IMR-90 (cell line): ENCODE measurements around the gene RPTOR. TPM values are rescaled to one million over a fixed set of nuclear protein-coding genes. Genes with fewer than 3 reads are reported as not detected.

Source experiments
- ATAC-seq: fragments of 200-7000 bp; cut with Tn5 transposase; 2 replicates; pipeline ENCODE4 v1.9.1; 2020; ENCODE audit warnings: low read depth, mild to moderate bottlenecking, moderate library complexity
- BruUV-seq: library from RNA; stranded (reverse); fragments of 400-500 nt; replicated peaks from 2 replicates; lab custom pipeline; 2021; lab: Mats Ljungman, UMichigan
- CTCF ChIA-PET: fragments of 300-600 bp; formaldehyde crosslinking; extraction: SDS; loops from one replicate; lab custom pipeline; 2021; ENCODE audit warnings: antibody characterized with exemption; lab: Yijun Ruan, JAX
- POLR2A ChIA-PET: fragments of 300-600 bp; sonication (Branson Sonifier 250); formaldehyde crosslinking; loops from one replicate; lab custom pipeline; 2022; ENCODE audit warnings: antibody characterized with exemption; ENCODE audit not compliant: unreplicated experiment; lab: Charles Lee
- DNase-seq: peaks from one replicate; pipeline ENCODE4 v3.0.0; 2013
- H2AFZ ChIP-seq: replicated peaks from 2 replicates; pipeline ENCODE3; 2013; ENCODE audit warnings: low read length, mild to moderate bottlenecking; ENCODE audit not compliant: poor library complexity
- H2AK5ac ChIP-seq: 2 replicates; pipeline ENCODE4 v1.6.1; 2013; ENCODE audit warnings: low read depth, low read length, inconsistent platforms
- H2AK9ac ChIP-seq: replicated peaks from 2 replicates; pipeline ENCODE3; 2013; ENCODE audit warnings: mild to moderate bottlenecking, low read depth, low read length, moderate library complexity; ENCODE audit not compliant: poor library complexity
- H2BK120ac ChIP-seq: 2 replicates; pipeline ENCODE4 v1.6.1; 2013; ENCODE audit warnings: low read depth, low read length, inconsistent platforms
- H2BK15ac ChIP-seq: 3 replicates; pipeline ENCODE4 v1.6.1; 2013; ENCODE audit warnings: low read depth, low read length, inconsistent platforms
- H2BK20ac ChIP-seq: 2 replicates; pipeline ENCODE4 v1.6.1; 2013; ENCODE audit warnings: low read depth, mild to moderate bottlenecking, inconsistent platforms, low read length, moderate library complexity
- H2BK5ac ChIP-seq: 2 replicates; pipeline ENCODE4 v1.6.1; 2013; ENCODE audit warnings: mild to moderate bottlenecking, low read depth, low read length, inconsistent platforms; ENCODE audit not compliant: poor library complexity, severe bottlenecking
- H3K14ac ChIP-seq: replicated peaks from 2 replicates; pipeline ENCODE4 v1.6.1; 2013; ENCODE audit warnings: low read depth, low read length, inconsistent platforms
- H3K18ac ChIP-seq: 2 replicates; pipeline ENCODE4 v1.6.1; 2013; ENCODE audit warnings: low read depth, low read length, control low read depth
- H3K23ac ChIP-seq: 2 replicates; pipeline ENCODE4 v1.6.1; 2013; ENCODE audit warnings: low read depth, low read length, inconsistent platforms
- H3K27ac ChIP-seq: 2 replicates; pipeline ENCODE4 v1.5.1; 2013; ENCODE audit warnings: mild to moderate bottlenecking, control low read depth, low read length; ENCODE audit not compliant: insufficient read depth
- H3K27me3 ChIP-seq: 2 replicates; pipeline ENCODE4 v1.6.1; 2013; ENCODE audit warnings: low read length; ENCODE audit not compliant: control insufficient read depth, insufficient read depth
- H3K36me3 ChIP-seq: 2 replicates; pipeline ENCODE4 v1.6.1; 2013; ENCODE audit warnings: low read length, mixed read lengths; ENCODE audit not compliant: control insufficient read depth, insufficient read depth
- H3K4ac ChIP-seq: 2 replicates; pipeline ENCODE4 v1.6.1; 2013; ENCODE audit warnings: low read depth, low read length, inconsistent platforms
- H3K4me1 ChIP-seq: 2 replicates; pipeline ENCODE4 v1.6.1; 2013; ENCODE audit warnings: low read length, mixed read lengths; ENCODE audit not compliant: control insufficient read depth, insufficient read depth
- H3K4me2 ChIP-seq: 2 replicates; pipeline ENCODE4 v1.6.1; 2013; ENCODE audit warnings: low read depth, mild to moderate bottlenecking, control low read depth, low read length, moderate library complexity
- H3K4me3 ChIP-seq: 2 replicates; pipeline ENCODE4 v1.5.1; 2013; ENCODE audit warnings: low read depth, mild to moderate bottlenecking, control low read depth, low read length, moderate library complexity; ENCODE audit not compliant: insufficient read depth
- H3K56ac ChIP-seq: 2 replicates; pipeline ENCODE4 v1.6.1; 2013; ENCODE audit warnings: low read length, inconsistent platforms; ENCODE audit not compliant: insufficient read depth; ENCODE audit errors: extremely low read depth
- H3K79me1 ChIP-seq, 2 experiments: 2 replicates each; pipeline ENCODE4 v1.6.1; 2013; ENCODE audit warnings: low read length in 2 of 2, inconsistent platforms in 1 of 2, low read depth in 1 of 2
- H3K9ac ChIP-seq: 2 replicates; pipeline ENCODE4 v1.6.1; 2013; ENCODE audit warnings: low read depth, low read length, control low read depth
- H3K9me1 ChIP-seq: 2 replicates; pipeline ENCODE4 v1.6.1; 2013; ENCODE audit warnings: low read length, inconsistent platforms; ENCODE audit not compliant: insufficient read depth
- H3K9me3 ChIP-seq: 2 replicates; pipeline ENCODE4 v1.6.1; 2013; ENCODE audit warnings: low read length; ENCODE audit not compliant: control insufficient read depth, insufficient read depth
- H4K20me1 ChIP-seq: 2 replicates; pipeline ENCODE4 v1.6.1; 2013; ENCODE audit warnings: low read length, inconsistent platforms; ENCODE audit not compliant: insufficient read depth
- H4K5ac ChIP-seq: 2 replicates; pipeline ENCODE4 v1.6.1; 2013; ENCODE audit warnings: mild to moderate bottlenecking, low read depth, low read length, control low read depth
- H4K8ac ChIP-seq, 2 experiments: 2 replicates each; pipeline ENCODE4 v1.6.1; 2013; ENCODE audit warnings: low read depth in 2 of 2, low read length in 2 of 2, control low read depth in 1 of 2, inconsistent platforms in 1 of 2
- H4K91ac ChIP-seq: 2 replicates; pipeline ENCODE4 v1.6.1; 2013; ENCODE audit warnings: low read depth, low read length, inconsistent platforms; ENCODE audit not compliant: insufficient read depth
- BHLHE40 ChIP-seq: fragments of 150-350 bp; IDR thresholded peaks from 2 replicates; pipeline ENCODE4 v1.6.1; 2016; ENCODE audit warnings: mild to moderate bottlenecking, low read depth, low read length
- CHD1 ChIP-seq: IDR thresholded peaks from 2 replicates; pipeline ENCODE4 v1.6.1; 2012; ENCODE audit warnings: low read depth, low read length, improper control_type of control experiment
- CTCF ChIP-seq: conservative IDR thresholded peaks from 2 replicates; pipeline ENCODE4 v1.5.1; 2012; ENCODE audit warnings: mild to moderate bottlenecking, low read depth, low read length, improper control_type of control experiment
- ELK1 ChIP-seq: fragments of 150-350 bp; IDR thresholded peaks from 2 replicates; pipeline ENCODE4 v1.6.1; 2016; ENCODE audit warnings: low read depth, mild to moderate bottlenecking, low read length, moderate library complexity, borderline replicate concordance
- FOS ChIP-seq: fragments of 150-350 bp; IDR thresholded peaks from 2 replicates; pipeline ENCODE4 v1.6.1; 2016; ENCODE audit warnings: low read depth, low read length
- MAFK ChIP-seq: IDR thresholded peaks from 2 replicates; pipeline ENCODE4 v1.6.1; 2012; ENCODE audit warnings: low read depth, low read length, improper control_type of control experiment
- MAZ ChIP-seq: IDR thresholded peaks from 2 replicates; pipeline ENCODE4 v1.6.1; 2012; ENCODE audit warnings: low read depth, mild to moderate bottlenecking, low read length, improper control_type of control experiment, moderate library complexity, borderline replicate concordance
- MXI1 ChIP-seq: IDR thresholded peaks from 2 replicates; pipeline ENCODE4 v1.6.1; 2012; ENCODE audit warnings: low read depth, mild to moderate bottlenecking, low read length, moderate library complexity, borderline replicate concordance
- NFE2L2 ChIP-seq: fragments of 150-350 bp; IDR thresholded peaks from 2 replicates; pipeline ENCODE4 v1.6.1; 2016; ENCODE audit warnings: low read depth, mild to moderate bottlenecking, low read length
- POLR2A ChIP-seq: IDR thresholded peaks from 2 replicates; pipeline ENCODE4 v1.6.1; 2012; ENCODE audit warnings: mild to moderate bottlenecking, low read depth, low read length
- RAD21 ChIP-seq: IDR thresholded peaks from 2 replicates; pipeline ENCODE4 v1.6.1; 2012; ENCODE audit warnings: low read length, improper control_type of control experiment
- RCOR1 ChIP-seq: IDR thresholded peaks from 2 replicates; pipeline ENCODE4 v1.6.1; 2012; ENCODE audit warnings: mild to moderate bottlenecking, low read length, improper control_type of control experiment; ENCODE audit not compliant: insufficient replicate concordance
- RFX5 ChIP-seq: IDR thresholded peaks from 2 replicates; pipeline ENCODE4 v1.8.0; 2012; ENCODE audit warnings: low read depth, mild to moderate bottlenecking, low read length, moderate library complexity
- SMC3 ChIP-seq: fragments of 150-350 bp; IDR thresholded peaks from 2 replicates; pipeline ENCODE4 v1.6.1; 2016; ENCODE audit warnings: low read depth, mild to moderate bottlenecking, antibody characterized with exemption, low read length, moderate library complexity
- WGBS, 2 experiments: methylation state at CpG; one replicate each; pipeline versions ENCODE4 v1.1.5 to v1.1.7; 2013; ENCODE audit warnings: missing lambda C conversion rate in 2 of 2; ENCODE audit not compliant: insufficient read length in 1 of 2; ENCODE audit errors: extremely low coverage in 2 of 2; 5-methylcytosine and 5-hydroxymethylcytosine counted together
- dilution Hi-C: fragments of 300-500 bp; cut with HindIII; formaldehyde crosslinking; loops from one replicate; pipeline ENCODE4 v1.14.3; 2018; ENCODE audit warnings: low sequenced_read_pairs; ENCODE audit not compliant: unreplicated experiment
- in situ Hi-C: fragments of 300-500 bp; cut with MboI; formaldehyde crosslinking; loops from 3 replicates; pipeline ENCODE4 v1.14.3; 2019; ENCODE audit warnings: low sequenced_read_pairs, inconsistent platforms, mixed read lengths
- intact Hi-C: fragments of 100-400 bp; cut with micrococcal nuclease; formaldehyde crosslinking; loops from 2 replicates; pipeline ENCODE4 v1.10.0; 2022
- polyA plus RNA-seq, 3 experiments: library from polyadenylated mRNA; depleted of rRNA; stranded (reverse); fragments of >200 nt; gene quantifications; 2 replicates each; pipeline ENCODE4 v1.2.3, GENCODE V29; 2012; ENCODE audit warnings: low replicate concordance in 1 of 3
- total RNA-seq: library from RNA; depleted of rRNA; stranded (reverse); fragments of >200 nt; gene quantifications from 2 replicates; pipeline ENCODE4 v1.2.3, GENCODE V29; 2012
- TF ChIP-seq, protein P1 (sequence below): fragments of 150-350 bp; IDR thresholded peaks from 2 replicates; pipeline ENCODE4 v1.6.1; 2017; ENCODE audit warnings: mild to moderate bottlenecking, antibody characterized with exemption, low read length, low read depth

RPTOR gene
- total and polyA plus RNA-seq, 2 of the 4 experiments (the other 2 are of a cell fraction), result 10.8 to 14.7 TPM

DNA sequence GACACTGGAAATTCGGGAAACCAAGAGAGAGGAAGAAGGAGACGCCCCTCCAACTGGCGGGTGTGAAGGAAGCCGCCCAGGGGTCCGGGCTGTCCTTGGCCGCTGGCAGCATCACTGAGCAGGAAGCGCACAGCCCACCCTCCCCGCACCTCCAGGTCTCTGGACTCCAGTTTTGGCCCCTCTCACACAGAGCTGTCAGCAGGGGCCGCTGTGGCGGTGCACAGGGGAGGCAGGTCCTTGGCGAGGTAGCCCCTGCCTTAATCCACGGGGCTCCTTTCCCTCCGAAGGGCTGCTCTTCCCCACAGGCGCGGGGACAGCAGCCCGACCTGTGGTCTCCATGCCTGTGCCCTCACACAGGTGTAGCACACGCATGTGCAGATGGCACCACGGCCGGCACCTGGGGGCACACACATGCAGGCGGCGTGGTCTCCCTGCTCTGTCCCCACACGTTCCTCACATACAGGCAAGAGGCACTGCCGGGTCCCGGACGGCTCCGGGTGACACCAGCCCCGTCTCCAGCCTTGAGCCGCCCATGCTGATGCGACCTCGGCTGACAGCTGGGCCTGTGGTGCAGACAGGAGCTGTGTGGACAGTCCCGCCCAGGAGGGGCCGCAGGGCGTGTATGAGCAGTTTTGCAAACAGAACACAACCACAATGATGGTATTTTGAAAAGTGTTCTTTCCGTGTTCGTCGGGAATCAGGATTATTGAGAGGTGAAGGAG is 420.4 kb downstream of the RPTOR start:
- H3K56ac ChIP-seq, result no peak overlapping the region
- no peak overlapping the region for H2AK5ac ChIP-seq
- dilution Hi-C loops, result no loop called here
- H2BK5ac ChIP-seq, result no peak overlapping the region
- intact Hi-C loops, result no loop called here
- H2AK9ac ChIP-seq, result no peak overlapping the region
- no peak overlapping the region for H3K4ac ChIP-seq
- in situ Hi-C loops, result no loop called here
- H3K4me3 ChIP-seq, result no peak overlapping the region
- peaks cover 7% of the 10 kb centered on the region; the same call in 1 of the 2 replicates for H3K9me1 ChIP-seq
- no peak overlapping the region for H3K4me2 ChIP-seq
- H3K4me1 ChIP-seq, result peaks cover 9% of the 10 kb centered on the region
- CTCF ChIA-PET, result no interaction called here
- no peak overlapping the region for H3K9ac ChIP-seq
- ATAC-seq (no peak), DNase-seq (no peak)
- H4K91ac ChIP-seq, result no peak overlapping the region
- H4K5ac ChIP-seq, result no peak overlapping the region
- H2BK15ac ChIP-seq, result no peak overlapping the region
- H3K14ac ChIP-seq, result no peak overlapping the region
- H3K23ac ChIP-seq, result no peak overlapping the region
- no peaks in the 10 kb centered on the region for H3K79me1 ChIP-seq
- H4K8ac ChIP-seq, result no peak overlapping the region
- H4K20me1 ChIP-seq, result no peaks in the 10 kb centered on the region
- no peak overlapping the region for H2BK20ac ChIP-seq
- H3K18ac ChIP-seq, result no peak overlapping the region
- H2AFZ ChIP-seq, result no peak overlapping the region
- BruUV-seq, result no TSS peak
- H3K36me3 ChIP-seq, result peaks cover 3% of the 10 kb centered on the region; the same call in 1 of the 2 replicates
- H3K27me3 ChIP-seq, result no peaks in the 10 kb centered on the region
- H2BK120ac ChIP-seq, result no peak overlapping the region
- WGBS, 2 experiments, result 94% methylated on average over 17 of the region's 36 CpGs; no CpG with 5 or more reads in 1 of the 2 experiments
- H3K9me3 ChIP-seq, result no peaks in the 10 kb centered on the region
- no peak overlapping the region for H3K27ac ChIP-seq
- POLR2A ChIA-PET, result interaction anchor here (0.5 kb wide), 1 partner anchor 886 kb away, joined by 21 read pairs; no protein-coding TSS in a partner anchor
- no peak for TF ChIP-seq RCOR1
- no peak for TF ChIP-seq MXI1
- TF ChIP-seq, protein P1, sequence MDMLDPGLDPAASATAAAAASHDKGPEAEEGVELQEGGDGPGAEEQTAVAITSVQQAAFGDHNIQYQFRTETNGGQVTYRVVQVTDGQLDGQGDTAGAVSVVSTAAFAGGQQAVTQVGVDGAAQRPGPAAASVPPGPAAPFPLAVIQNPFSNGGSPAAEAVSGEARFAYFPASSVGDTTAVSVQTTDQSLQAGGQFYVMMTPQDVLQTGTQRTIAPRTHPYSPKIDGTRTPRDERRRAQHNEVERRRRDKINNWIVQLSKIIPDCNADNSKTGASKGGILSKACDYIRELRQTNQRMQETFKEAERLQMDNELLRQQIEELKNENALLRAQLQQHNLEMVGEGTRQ, result no peak
- no peak for TF ChIP-seq FOS
- TF ChIP-seq CTCF, result no peak
- TF ChIP-seq POLR2A, result no peak
- no peak for TF ChIP-seq MAFK
- no peak for TF ChIP-seq CHD1
- TF ChIP-seq SMC3, result no peak
- no peak for TF ChIP-seq BHLHE40
- TF ChIP-seq RAD21, result no peak
- no peak for TF ChIP-seq ELK1
- no peak for TF ChIP-seq MAZ
- no peak for TF ChIP-seq RFX5
- no peak for TF ChIP-seq NFE2L2
